ENCODE measurements around the gene CACNA1S.

The CACNA1S gene

GRCh38 chr1:201140235-201140940, 28.2 kb upstream of the CACNA1S start:
- DNase-seq, result no peak

GRCh38 chr1:201139756-201140155, 27.5 kb upstream of the CACNA1S start:
- DNase-seq, result no peak

- DNase-seq, result no peak
These were observed 27.1 kb upstream of the CACNA1S start for GRCh38 chr1:201139306-201139705.

DNA sequence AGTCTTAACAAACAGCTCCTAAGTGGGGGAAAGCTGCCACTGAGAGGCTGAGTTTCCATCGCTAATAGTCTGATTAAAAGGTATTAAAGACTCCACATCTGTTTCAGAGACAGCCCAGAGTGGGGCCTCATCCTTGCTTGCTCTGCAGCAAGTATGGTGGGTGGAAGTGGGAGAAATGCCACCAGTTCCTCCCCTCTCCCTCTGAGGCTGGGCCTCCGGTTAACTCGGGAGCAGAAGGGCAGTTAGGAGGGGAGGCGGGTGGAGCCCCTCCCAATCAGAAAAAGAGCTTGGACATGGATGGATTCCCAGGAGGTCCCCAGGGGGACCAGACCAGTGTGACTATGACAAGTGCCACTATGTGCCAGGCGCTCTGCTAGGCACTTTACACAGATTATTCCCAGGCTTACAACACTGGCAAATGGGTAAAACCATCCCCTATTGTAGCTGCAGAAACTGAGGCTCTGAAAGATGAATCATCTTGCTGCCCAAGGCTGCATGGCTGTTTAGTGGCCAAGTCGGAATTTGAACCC, 26.1 kb upstream of the CACNA1S start:
- DNase-seq, result no peak

DNA sequence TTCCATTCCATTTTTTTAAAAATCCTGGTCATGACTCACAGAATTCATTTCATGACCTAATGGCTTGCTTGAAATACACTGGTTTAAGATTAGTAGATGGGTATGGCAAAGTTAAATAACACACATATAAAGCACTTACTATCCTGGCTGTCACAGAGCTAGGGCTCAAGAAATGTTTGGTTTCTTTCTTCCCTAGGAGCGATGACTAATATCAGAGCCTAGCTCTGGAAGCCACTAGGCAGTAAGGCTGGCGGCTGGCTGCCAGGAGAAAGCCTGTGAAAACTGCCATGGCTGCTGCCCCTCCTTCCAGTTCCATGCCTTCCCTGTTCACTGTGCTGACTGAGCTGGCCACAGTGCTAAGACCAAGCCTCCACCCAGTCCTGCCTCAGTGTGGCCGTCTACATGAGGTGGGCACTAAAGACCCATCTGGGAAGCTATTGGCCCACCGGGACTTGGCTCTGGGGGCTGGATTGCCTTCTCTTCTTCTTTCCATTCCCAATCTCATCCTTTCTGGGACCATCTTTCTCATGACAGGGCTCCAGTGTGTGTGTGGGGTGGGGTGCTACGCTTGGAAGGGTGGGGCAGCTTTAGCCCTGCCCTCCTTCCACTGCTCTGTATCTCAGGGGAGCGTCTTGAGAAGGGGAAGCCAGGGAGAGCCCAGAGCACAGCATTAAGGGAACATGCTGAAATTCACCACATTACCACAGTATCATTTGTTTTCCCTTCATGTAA, 25.5 kb upstream of the CACNA1S start:
- no peak for DNase-seq

- DNase-seq, result no peak
These were observed 24.8 kb upstream of the CACNA1S start for GRCh38 chr1:201137024-201137392.

DNA sequence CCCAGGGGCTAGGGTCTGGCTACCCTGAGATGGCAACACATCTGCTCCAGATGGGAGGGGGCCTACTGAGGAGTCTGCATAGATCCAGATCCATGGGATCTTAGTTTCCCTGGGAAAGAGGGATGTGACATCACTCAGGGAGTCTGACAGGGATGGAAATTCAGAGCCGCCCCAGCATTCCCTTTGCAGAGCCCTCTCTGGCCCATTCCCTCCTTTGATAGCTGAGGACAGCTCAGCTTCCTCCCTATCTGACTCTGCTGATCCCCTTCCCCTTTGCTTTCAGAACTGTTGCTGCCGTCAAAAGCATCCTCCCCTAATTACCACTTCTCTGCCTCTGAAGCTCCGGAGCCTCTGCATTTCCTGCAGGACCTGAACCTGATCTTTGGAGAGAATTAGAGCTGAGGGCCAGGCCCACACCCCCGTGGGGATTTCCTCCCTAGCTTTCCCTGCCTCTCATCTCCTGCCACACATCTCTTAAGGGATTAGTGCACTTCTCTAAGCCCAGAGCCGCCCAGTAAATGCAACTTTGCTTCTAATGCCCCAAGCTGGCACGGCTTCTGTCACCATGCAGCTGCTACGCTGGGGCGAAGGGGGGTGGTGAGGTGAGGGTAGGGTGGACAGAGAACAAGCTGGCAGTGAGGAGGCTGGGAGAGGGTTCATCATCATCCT, 24.3 kb upstream of the CACNA1S start:
- no peak for DNase-seq

- no peak for DNase-seq
These were observed 22.2 kb upstream of the CACNA1S start for GRCh38 chr1:201134405-201134804.

- DNase-seq, result no peak
These were observed 19.2 kb upstream of the CACNA1S start for GRCh38 chr1:201131398-201131797.

GRCh38 chr1:201128962-201129361, 16.7 kb upstream of the CACNA1S start:
- DNase-seq, result no peak

- DNase-seq, result no peak
These were observed 16.2 kb upstream of the CACNA1S start for GRCh38 chr1:201128476-201128875.

- no peak for DNase-seq
These were observed 15.7 kb upstream of the CACNA1S start for GRCh38 chr1:201127755-201128455.

DNA sequence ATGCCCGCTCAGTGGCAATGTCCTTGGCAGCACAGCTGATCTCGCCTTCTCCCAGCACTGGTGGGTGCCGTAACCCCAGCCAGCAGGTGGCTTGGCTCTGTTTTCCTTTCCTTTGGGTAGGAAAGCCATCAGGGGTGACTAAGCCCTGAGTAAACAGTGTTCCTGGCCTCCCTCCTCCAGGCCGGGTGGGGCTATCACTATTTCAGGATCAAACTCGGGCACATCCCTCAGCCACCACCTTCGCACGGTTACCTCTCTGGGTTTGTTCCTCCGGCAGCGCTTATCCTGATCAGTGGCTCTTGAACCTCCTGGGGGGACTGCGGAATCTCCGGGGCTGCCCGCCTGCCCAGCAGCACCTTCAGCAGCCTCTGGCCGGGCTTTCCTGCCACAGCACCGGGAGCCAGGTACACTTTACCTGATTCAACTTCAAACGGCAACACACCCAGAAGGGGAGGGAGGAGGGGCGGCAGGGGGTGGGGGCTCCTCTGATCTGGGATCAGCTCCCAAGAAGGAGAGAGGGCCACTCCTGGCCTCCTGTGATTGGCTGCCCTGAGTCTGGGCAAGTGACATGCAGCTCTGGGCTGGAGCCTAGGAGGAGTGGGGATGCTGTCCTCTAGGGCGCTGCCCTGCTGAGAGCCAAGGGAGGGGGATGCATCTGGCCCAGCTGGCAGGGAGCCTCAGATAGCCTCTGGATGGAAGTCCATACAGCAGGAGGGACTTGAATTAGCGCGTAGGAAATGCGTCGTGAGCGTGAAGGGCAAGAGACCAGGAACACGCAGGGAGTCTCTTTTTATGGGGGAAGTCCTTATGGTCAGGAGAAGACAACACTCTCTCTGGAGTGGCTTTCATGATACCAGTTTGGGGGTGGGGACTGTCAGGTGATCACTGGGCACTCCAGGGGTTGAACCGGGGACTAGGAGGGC, 14.9 kb upstream of the CACNA1S start, which contains the start of gene ASCL5:
Gene ASCL5, minus strand, starts transcription at position 353 of the 923 bp plus-strand sequence. CDS start 11,812 bp downstream, outside the sequence.
- peak; percentile 49 for DNase-seq

- DNase-seq, result no peak
These were observed 14.2 kb upstream of the CACNA1S start for GRCh38 chr1:201126463-201126831.

GRCh38 chr1:201125800-201126199, 13.6 kb upstream of the CACNA1S start:
- DNase-seq, result no peak

DNA sequence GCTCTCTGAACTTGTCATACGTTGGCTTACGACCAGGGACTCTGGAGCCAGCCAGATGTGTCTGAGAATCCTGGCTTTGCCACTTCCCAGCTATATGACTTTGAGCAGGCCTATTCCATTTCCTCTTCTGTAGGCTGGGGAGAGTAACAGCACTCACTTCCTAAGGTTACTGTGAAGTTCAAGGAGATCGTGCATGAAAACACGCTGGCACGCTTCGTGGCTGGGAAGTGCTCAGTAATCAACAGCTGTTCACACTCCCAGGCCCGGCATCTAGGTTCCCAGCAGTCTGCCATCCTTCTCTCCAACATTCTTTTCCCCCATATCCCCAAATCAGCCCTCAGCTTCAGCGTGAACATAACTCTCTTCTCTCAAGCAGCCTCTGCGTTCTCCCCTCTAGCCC, 12.8 kb upstream of the CACNA1S start:
- DNase-seq, result no peak

DNA sequence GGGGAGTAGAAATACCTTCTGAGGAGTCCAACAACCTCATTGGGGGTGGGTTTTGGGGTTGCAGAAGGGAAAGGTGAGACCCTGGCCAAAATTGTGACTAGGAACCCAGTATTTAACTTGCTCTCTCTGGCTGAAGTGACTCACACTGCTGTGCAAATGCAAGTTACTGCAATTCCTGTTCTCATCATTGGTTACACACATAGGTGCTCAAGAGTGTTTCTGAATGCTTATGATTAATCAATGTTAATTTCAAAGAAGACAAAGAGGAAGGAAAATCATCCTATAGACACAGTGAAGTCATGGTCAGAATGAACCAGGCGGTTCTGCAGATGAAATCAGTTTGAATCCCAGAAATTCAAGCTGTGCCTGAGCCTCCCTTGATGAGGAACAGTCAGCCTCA, 11.6 kb upstream of the CACNA1S start:
- DNase-seq, result no peak

DNA sequence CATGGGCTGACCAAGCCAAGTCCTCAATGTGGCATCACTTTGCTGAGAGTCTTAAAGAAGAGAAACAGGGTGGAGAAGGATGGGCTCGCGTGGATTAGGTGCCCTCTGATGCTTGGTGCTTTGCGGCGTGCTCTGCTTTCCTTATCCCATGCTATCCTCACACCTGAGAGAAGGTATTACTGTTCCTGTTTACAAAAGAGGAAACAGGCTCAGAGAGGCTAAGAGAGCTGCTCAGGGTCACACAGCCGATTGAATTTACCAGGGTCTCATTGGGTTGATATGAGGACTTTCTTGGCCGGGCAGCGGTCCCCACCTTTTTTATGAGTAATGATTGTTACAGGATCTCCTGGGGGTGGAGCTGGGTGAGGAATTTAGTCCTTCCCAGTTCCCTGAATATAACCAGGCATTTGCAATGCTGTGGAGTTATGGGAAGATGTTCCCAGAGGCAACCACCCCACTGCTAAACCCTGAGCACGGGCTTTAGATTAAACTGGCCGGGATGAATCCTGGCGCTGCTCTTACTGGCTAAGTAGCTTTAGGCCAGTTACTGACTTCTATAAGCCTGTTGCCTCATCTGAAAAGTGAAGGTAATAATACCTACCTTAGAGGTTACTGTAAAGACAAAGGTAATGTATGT, 10.2 kb upstream of the CACNA1S start:
- DNase-seq, result no peak

DNA sequence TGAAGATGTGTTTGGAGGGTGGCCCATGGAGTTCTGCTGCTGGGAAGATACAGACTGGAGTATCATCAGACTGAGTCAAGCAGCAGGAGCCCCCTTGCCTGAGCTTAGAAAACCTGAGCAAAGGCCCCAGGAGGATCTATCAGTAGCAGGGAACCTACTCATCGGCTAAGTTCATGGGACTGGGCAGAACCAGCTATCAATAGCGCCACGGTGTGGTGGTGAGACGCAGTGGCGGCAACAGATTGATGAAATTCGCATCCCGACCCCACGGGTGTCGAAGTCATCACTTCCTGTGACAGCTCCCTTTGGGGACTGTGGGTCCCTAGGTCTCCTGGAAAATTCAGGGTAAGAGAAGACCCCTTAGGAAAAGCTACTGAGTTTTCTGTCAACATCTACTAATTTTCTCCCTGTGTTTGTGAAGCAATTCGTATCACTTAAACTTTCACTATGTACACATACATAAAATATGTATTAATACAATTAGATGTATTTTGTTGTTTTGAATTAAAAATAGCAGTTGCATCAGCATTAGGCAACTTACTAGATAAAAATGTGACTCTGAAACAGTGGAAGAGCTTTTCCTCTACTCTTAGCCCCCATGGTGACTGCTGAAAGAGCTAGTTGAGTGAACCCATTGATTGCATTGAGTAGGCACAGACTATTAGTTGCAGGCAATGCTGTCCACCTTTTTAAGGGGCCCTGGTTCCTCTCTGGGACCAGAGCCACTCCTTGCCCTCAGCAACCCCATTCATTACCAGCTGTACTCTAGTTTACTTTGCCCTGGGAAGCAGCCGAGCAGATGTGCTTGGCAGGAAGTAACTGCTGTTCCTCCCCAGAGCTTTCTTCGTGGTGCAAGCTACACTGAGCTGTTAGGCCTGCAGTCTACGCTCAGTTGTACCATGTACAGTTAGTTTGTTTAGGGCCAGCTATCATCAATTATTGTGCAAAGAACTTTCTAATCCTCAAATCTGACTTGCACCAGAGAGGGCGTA, 7.3 kb upstream of the CACNA1S start:
- no peak for DNase-seq

GRCh38 chr1:201116091-201116490, 3.9 kb upstream of the CACNA1S start:
- DNase-seq, result no peak

Data from SHP77 treated with DMSO at 0.1 percent for 48 hours (cell line).